ENCODE measurements around the gene SLC7A8. TPM values are rescaled to one million over a fixed set of nuclear protein-coding genes. Genes with fewer than 3 reads are reported as not detected.

The SLC7A8 gene
- polyA plus RNA-seq, 1 donor (not counting 4 experiments of a cell fraction or from before 2014, with no cell fraction given): 29.1 TPM

DNA sequence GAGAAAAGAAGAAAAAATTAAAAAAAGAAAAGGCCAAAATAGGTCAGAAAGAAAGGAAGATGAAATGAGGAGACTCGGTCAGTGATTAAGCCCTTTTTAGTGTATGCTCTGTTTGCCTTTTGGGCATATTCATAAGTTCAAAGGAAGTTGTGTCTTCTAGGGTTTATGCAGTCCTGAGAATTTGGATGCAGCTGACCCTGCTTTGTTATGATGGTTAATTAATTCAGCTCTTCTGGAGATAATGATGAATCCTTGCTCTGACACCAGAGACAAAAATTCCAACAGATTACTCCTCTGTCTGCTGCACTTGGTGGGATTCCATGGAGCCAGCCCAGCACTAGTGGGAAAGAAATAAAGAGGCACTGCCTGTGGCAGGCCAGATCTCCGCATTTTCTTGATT, 4.5 kb upstream of the SLC7A8 start:
- H3K9me3 ChIP-seq (ENCODE audit: control insufficient read depth, low read depth, low read length): no peaks in the 10 kb centered on the region
- dilution Hi-C loops (cut with MboI; ENCODE audit: extremely low pct_ligation_motif_present, low sequenced_read_pairs): no loop called here
- H3K4me3 ChIP-seq (ENCODE audit: control insufficient read depth in 2 of 3, extremely low read depth in 1 of 3, insufficient read depth in 2 of 3, low read depth in 1 of 3, low read length in 3 of 3): no peak overlapping the region
- no peaks in the 10 kb centered on the region for H3K79me2 ChIP-seq (ENCODE audit: control insufficient read depth, insufficient read depth, low read length)
- no peak overlapping the region for H2AFZ ChIP-seq (ENCODE audit: control insufficient read depth, low read length)
- H3K9me1 ChIP-seq (ENCODE audit: control insufficient read depth, extremely low read depth, insufficient read depth, low read length): no peaks in the 10 kb centered on the region
- H3K27me3 ChIP-seq (ENCODE audit: control insufficient read depth, extremely low read depth, insufficient read depth, low read length): no peaks in the 10 kb centered on the region
- H3K9ac ChIP-seq (ENCODE audit: control insufficient read depth, extremely low read depth, insufficient read depth, low read length): no peak overlapping the region
- no peak overlapping the region for H3K4me2 ChIP-seq (ENCODE audit: control insufficient read depth, extremely low read depth, insufficient read depth, low read depth, low read length)
- no peaks in the 10 kb centered on the region for H4K20me1 ChIP-seq (ENCODE audit: control insufficient read depth, extremely low read depth, insufficient read depth, low read length)
- no peak overlapping the region for H3K27ac ChIP-seq (ENCODE audit: control insufficient read depth, insufficient read depth, low read length)
- TF ChIP-seq, protein P1, sequence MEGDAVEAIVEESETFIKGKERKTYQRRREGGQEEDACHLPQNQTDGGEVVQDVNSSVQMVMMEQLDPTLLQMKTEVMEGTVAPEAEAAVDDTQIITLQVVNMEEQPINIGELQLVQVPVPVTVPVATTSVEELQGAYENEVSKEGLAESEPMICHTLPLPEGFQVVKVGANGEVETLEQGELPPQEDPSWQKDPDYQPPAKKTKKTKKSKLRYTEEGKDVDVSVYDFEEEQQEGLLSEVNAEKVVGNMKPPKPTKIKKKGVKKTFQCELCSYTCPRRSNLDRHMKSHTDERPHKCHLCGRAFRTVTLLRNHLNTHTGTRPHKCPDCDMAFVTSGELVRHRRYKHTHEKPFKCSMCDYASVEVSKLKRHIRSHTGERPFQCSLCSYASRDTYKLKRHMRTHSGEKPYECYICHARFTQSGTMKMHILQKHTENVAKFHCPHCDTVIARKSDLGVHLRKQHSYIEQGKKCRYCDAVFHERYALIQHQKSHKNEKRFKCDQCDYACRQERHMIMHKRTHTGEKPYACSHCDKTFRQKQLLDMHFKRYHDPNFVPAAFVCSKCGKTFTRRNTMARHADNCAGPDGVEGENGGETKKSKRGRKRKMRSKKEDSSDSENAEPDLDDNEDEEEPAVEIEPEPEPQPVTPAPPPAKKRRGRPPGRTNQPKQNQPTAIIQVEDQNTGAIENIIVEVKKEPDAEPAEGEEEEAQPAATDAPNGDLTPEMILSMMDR (optimal IDR thresholded peaks at IDR 0.05 in 1 of 3, IDR thresholded peaks at IDR 0.05 in 1 of 3, conservative IDR thresholded peaks at IDR 0.05 in 1 of 3; ENCODE audit: extremely low read depth in 1 of 3, insufficient read depth in 2 of 3, low read length in 3 of 3): no peak
- no peak for TF ChIP-seq EZH2 (IDR thresholded peaks at IDR 0.05; ENCODE audit: low read length)
- DNase-seq (ENCODE audit: low read depth, low spot score): no peak
- no peak for FAIRE-seq
- no peaks in the 10 kb centered on the region for H3K36me3 ChIP-seq (ENCODE audit: control insufficient read depth in 2 of 2, extremely low read depth in 1 of 2, insufficient read depth in 2 of 2, low read length in 2 of 2)
- peaks cover 12% of the 10 kb centered on the region for H3K4me1 ChIP-seq (ENCODE audit: control insufficient read depth, extremely low read depth, insufficient read depth, low read length)

DNA sequence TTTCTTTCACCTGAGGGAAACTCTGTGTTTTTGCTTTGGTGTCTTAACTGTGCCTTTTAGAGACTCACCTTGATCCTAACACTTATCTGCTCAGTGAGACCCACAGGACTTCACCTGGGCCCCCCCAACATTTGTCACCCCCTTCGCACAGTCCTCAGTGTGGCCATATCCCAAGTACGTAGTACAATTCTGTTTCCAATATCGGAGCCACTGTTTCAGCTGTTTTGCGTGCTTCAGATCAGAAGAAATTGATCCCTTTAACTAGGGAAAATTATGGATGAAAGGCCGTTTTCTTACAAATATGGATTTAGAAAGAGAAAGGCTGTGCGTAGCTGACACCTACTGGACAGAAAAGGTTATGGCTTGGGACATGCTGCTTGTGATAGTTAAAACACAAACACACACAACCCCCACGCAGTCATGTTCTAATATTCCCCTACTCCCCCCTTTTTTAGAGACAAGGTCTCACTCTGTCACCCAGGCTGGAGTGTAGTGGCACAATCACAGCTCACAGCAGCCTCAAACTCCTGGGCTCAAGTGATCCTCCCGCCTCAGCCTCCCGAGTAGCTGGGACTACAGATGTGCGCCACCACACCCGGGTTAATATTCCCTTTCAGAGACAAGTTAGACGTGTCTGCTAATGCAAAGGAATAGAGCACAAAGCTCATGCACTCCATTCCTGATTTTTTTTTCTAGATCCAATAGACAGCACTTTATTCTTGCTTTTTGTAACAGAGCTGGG, 3.6 kb upstream of the SLC7A8 start:
- Histone ChIP-seq H3K9ac (ENCODE audit: control insufficient read depth, extremely low read depth, insufficient read depth, low read length) (no peak overlapping the region), H3K4me3 (ENCODE audit: control insufficient read depth in 2 of 3, extremely low read depth in 1 of 3, insufficient read depth in 2 of 3, low read depth in 1 of 3, low read length in 3 of 3) (no peak overlapping the region), H3K27ac (ENCODE audit: control insufficient read depth, insufficient read depth, low read length) (no peak overlapping the region), H3K9me1 (ENCODE audit: control insufficient read depth, extremely low read depth, insufficient read depth, low read length) (no peaks in the 10 kb centered on the region), H3K4me2 (ENCODE audit: control insufficient read depth, extremely low read depth, insufficient read depth, low read depth, low read length) (no peak overlapping the region), H3K27me3 (ENCODE audit: control insufficient read depth, extremely low read depth, insufficient read depth, low read length) (no peaks in the 10 kb centered on the region), H3K79me2 (ENCODE audit: control insufficient read depth, insufficient read depth, low read length) (no peaks in the 10 kb centered on the region), H2AFZ (ENCODE audit: control insufficient read depth, low read length) (no peak overlapping the region), H3K9me3 (ENCODE audit: control insufficient read depth, low read depth, low read length) (no peaks in the 10 kb centered on the region), H3K36me3 (ENCODE audit: control insufficient read depth in 2 of 2, extremely low read depth in 1 of 2, insufficient read depth in 2 of 2, low read length in 2 of 2) (no peaks in the 10 kb centered on the region), H4K20me1 (ENCODE audit: control insufficient read depth, extremely low read depth, insufficient read depth, low read length) (no peaks in the 10 kb centered on the region), H3K4me1 (ENCODE audit: control insufficient read depth, extremely low read depth, insufficient read depth, low read length) (peaks cover 15% of the 10 kb centered on the region)
- dilution Hi-C loops (cut with MboI; ENCODE audit: extremely low pct_ligation_motif_present, low sequenced_read_pairs): no loop called here
- DNase-seq (ENCODE audit: low read depth, low spot score): no peak
- no peak for FAIRE-seq
- TF ChIP-seq, protein P1 (optimal IDR thresholded peaks at IDR 0.05 in 1 of 3, IDR thresholded peaks at IDR 0.05 in 1 of 3, conservative IDR thresholded peaks at IDR 0.05 in 1 of 3; ENCODE audit: extremely low read depth in 1 of 3, insufficient read depth in 2 of 3, low read length in 3 of 3): peak; percentile 76 to 88 (median 79)
- no peak for TF ChIP-seq EZH2 (IDR thresholded peaks at IDR 0.05; ENCODE audit: low read length)

Data from keratinocyte (primary cell).